Measurements from ENCODE around the gene BYSL.

Gene BYSL

GRCh38 chr6:41976794-41977484, 55.6 kb downstream of the BYSL start:
- peak; percentile 74 for DNase-seq (ENCODE audit: low spot score)

All from hepatic stellate cell (primary cell).